HG03571 (cell line): Measurements from ENCODE around the gene NDUFAF2.
A peak's percentile ranks its signal among the peaks of the same experiment; 100 is the strongest.
"Not testable (repeated sequence)": the region's sequence is repeated elsewhere in the genome, so short reads cannot be mapped to it uniquely, and the experiment has no call there.

Source experiments
- ATAC-seq: cut with Tn5 transposase; IDR thresholded peaks from one replicate; pipeline ENCODE4 v1.9.1; 2021; ENCODE audit not compliant: unreplicated experiment

The NDUFAF2 gene

DNA sequence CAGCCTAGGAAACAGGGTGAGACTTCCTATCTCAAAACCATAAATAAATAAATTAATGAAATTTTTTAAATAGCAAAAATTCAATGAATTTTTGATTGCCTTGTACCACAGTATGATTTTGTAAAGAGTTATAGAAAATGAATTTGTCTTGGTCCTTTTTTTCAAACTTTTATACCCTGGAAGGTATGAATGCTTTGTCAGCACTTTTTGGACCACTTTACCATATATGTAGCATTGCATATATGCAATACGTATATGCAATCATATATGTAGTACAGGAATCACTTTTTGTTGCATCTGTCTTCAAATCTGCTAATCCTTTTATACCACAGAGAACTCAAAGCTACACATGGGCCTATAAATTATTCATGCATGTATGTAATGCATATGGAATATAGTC, 226.5 kb downstream of the NDUFAF2 start:
- no peak for ATAC-seq

DNA sequence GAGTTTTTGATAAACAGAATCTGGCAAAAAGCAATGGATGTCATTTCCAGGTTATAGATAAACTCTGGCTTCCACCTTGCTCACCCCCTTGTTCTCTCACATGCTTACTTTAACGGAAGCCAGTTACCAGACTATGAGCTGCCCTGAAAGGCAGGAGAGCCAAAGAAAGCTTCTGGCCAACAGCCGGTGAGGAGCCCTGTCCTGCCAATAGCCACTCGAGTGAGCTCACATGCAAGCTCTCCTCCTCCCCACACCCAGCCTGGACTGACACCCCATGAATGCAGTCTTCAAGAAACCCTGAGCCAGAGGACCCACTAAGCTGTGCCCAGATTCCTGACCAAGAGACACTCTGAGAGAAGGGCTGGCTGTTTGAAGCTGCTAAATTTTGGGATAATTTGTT, 231.6 kb downstream of the NDUFAF2 start:
- no peak for ATAC-seq

DNA sequence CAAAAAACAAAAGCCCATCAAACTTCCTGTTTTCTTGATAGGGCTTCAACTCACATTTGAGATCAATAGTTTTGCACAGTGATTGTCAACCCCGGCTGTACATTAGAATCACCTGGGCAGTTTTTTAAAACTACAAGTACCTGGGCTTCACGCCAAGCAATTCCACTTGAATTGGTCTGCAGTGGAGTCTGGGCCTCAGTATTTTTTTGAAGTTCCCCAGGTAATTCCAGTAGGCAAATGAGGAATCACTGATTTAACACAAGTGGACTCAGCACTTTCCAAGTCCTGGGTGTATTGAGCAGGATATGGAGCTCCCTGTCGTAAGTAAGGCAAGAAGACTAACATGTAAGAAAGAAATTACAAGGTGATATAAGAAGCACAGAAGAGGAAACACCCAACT, 232.1 kb downstream of the NDUFAF2 start:
- no peak for ATAC-seq

DNA sequence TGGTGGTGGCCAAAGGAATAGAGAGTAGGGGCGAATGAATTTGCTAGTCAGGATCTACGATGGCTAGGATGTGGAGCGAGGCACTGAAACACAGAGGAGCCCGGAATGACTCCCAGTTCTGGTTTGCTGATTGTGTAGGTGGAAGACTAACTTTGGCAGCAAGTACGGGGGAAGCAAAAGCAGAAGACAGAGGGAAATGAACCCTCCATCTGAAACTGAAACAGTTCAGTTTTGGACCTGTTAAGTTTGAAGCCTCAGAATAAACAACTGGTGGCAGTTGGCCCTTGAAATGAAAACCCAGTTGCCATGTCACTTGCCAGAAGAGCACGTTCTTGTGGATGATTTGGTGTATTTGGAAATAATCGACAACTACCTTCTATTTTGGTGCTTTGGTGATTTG, 232.7 kb downstream of the NDUFAF2 start:
- ATAC-seq: peak; percentile 63

DNA sequence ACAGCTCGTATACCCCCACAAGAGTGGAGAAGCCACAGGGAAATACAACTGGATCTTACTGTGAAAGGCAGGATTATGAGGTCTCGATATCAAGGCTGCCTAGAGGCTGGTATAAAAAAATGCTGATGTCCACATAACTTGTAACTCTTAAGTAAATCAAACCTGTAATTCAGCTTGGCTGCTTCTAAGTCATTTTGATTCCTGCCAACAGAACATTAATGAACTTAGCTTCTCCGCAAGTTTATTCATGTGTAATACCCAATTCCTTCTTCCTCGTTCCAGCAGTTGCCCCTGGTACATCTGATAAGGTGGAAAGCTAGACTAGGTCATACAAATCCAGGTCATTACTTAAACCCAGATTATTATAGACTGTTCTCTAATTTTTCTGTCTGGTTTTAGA, 233.7 kb downstream of the NDUFAF2 start:
- ATAC-seq: no peak

DNA sequence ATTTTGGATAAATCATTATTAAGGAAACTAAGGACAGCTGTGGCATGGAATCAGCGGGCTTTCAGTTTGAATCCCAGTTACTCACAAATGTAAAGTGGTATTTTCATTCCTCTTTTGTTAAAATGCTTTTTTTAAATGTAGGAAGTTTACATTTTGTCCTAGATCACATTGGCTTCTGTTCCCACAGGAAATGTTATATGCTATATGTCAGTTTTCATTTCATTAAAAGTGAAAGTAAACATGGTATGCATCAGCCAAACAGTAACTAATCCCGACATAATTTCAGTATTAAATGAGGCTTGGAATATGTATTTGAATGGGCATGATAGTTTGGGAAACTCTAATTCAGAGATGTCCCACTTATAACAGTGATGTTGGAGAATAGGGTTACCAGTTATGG, 235.9 kb downstream of the NDUFAF2 start:
- ATAC-seq: no peak

DNA sequence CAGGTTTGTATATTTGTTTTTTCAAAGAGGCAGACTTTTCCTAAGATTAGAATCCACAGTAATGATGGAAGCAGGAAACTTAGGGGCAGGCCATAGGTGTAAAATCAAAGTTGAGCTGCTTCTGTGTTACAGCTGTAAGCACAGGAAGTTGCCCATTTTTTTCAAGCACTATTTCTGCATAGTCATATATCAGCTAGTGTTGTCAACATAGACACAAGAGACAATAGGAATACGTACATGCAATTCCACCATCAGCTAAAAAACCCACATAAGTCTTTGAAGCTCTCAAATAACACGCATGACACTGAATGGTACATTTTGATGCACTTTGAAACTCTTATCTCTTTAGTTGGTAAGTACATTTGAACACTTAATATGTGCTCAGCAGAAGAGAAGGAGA, 237.4 kb downstream of the NDUFAF2 start:
- ATAC-seq: no peak

DNA sequence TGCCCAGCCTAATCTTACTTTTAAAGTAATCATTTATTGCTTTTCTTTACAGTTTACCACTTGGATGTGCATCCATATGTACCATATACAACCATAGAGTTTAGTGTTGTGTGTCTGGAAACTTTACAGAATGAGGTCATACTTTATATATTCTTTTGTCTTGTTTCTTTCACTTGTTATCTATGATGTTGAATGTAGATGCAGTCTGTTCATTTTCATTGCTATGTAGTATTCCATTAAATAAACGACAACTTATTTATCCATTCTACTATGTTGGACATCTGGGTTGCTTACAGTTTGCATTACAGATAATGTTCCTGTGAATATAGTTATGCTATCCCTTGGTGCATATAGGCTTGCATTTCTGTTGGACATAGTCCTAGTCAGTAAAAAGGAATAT, 238.5 kb downstream of the NDUFAF2 start:
- no peak for ATAC-seq

DNA sequence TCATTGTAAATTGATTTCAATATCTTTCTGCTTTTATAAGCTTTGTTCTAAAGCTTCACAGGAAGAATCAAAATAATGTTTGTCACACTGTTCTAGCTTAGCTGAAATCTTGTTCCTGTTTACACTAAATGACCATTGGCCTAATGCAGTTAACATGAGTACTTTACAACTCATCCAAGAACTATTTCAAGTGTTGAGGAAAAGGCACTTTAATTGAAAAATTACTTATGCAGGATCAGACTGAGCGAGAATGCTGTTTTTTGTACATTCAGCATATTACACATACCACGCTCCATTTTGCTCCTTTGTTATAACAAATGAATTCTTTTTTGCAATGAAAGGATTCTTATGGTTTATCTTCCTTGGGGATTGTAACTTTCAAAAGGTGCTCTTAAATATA, 239.7 kb downstream of the NDUFAF2 start:
- ATAC-seq: no peak

DNA sequence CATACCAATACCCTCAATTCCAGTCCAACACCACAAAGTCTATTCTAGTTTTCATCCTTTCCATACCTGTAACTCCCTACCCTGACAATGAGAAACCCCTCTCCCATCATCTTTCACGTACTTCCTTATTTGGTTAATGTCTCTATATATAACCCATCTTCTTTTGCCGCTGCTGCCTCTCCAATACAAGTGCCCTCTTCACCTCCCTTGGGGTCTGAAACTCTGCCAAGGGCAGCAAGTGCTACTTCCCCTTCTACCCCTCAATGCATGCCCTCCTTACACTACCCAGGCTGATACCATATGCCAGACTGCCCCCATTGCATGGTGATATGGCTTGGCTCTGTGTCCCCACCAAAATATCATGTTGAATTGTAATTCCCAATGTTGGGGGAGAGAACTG, 241.6 kb downstream of the NDUFAF2 start:
- no peak for ATAC-seq

DNA sequence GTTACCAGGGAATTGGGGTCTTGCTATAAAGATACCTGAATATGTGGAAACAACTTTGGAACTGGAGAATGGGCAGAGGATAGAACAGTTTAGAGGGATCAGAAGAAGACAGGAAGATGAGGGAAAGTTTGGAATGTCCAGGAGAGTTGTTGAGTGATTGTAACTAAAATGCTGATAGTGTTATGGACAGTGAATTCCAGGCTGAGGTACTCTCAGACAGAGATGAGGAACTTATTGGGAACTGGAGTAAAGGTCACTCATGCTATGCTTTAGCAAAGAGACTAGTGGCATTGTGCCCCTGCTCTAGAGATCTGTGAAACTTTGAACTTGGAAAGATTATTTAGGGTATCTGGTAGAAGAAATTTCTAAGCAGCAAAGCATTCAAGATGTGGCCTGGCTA, 242.3 kb downstream of the NDUFAF2 start:
- ATAC-seq: not testable (repeated sequence)

DNA sequence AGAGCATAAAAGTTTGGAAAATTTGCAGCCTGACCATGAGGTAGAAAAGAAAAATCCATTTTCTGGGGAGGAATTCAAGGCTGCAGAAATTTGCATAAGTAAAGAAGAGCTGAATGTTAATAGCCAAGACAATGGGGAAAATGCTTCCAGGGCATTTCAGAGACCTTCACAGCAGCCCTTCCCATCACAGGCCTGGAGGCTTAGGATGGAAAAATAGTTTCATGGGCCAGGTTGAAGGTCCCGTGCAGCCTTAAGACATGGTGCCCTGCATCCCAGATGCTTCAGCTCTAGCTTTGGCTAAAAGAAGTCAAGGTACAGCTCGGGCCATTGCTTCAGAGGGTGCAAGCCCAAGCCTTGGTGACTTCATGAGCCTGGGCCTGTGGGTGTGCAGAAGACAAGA, 242.8 kb downstream of the NDUFAF2 start:
- not testable (repeated sequence) for ATAC-seq

DNA sequence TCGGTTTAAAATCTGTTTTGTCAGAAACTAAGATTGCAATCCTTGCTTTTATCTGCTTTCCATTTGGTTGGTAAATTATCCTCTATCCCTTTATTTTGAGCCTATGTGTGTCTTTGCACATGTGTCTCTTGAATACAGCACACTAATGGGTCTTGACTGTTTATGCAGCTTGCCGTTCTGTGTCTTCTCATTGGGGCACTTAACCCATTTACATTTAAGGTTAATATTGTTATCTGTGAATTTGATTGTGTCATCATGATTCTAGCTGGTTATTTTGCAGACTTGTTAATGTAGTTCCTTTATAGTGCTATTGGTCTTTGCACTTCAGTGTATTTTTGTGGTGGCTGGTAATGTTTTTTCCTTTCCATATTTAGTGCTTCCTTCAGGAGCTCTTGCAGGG, 253.6 kb downstream of the NDUFAF2 start:
- no peak for ATAC-seq

DNA sequence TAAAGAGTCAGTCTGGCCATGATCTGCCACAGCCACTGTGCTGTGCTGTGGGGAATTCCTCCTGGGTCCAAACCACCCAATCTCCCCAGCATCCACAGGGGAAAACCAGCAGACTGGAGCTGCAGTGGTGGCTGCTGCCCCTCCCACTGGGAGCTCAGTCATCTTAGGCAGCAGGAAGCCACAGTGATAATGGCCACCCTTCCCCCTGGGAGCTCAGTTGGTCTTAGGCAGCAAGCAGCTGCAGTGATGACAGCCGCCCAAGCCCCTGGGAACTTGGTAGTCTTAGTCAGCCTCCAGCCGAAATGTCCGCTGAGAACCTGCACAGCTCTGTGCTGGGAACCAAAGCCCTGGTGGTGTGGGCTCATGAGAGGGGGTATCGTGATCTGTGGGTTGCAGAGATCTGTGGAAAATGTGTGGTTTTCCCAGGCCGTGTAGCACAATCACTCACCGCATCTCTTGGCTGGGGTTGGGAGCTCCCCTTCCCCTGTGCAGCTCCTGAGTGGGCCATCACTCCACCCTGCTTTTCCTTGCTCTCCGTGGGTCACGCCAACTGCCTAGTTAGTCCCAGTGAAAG, 255.7 kb downstream of the NDUFAF2 start:
- peak; percentile 55 for ATAC-seq

DNA sequence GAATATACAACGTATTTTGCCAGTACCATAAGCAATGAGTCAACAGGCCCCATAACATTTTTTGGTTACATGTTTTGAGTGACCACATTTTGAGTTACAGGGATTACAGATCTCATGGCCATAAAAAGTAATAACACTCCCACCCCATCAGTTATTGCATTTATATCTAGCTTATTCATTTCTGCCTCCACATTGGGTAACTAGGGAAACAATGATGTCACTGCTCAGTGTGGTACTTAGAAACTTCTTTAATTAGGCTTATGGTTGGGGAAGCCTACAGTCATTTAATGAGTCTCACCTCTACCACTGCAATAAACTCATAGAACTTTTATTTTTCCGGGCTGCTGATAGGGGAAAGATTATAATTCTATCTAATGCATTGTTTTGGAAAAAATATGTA, 257.2 kb downstream of the NDUFAF2 start:
- no peak for ATAC-seq
